Stimulated activated CD4-positive, alpha-beta T cell treated with anti-CD3 and anti-CD28 coated beads, Interleukin-4, amount 100 ng/mL, for 24 hours (primary cell): Measurements from ENCODE around the gene DUS1L.

ENCODE experiments used
- DNase-seq: peaks from one replicate; pipeline ENCODE4 v3.0.0-alpha.2; 2020

DUS1L gene

GRCh38 chr17:82076018-82076784, 10.6 kb upstream of the DUS1L start:
- DNase-seq = no peak

GRCh38 chr17:82073446-82073845, 7.8 kb upstream of the DUS1L start:
- no peak for DNase-seq

DNA sequence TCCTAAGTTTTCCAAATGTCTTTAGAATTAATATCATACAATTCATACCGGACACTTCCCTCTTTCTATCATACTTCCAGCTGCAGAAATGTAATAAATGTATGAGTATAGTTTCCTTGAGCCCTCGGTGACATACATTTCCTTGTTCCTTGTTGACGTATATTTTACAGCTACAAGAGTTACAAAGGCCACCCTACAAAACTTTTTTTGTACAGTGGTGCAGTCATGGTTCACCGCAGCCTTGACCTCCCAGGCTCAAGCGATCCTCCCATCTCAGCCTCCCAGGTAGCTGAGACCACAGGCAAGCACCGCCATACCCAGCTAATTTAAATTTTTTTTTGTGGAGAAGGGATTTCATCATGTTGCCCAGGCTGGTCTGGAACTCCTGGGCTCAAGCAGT, 7.2 kb upstream of the DUS1L start:
- DNase-seq = no peak

DNA sequence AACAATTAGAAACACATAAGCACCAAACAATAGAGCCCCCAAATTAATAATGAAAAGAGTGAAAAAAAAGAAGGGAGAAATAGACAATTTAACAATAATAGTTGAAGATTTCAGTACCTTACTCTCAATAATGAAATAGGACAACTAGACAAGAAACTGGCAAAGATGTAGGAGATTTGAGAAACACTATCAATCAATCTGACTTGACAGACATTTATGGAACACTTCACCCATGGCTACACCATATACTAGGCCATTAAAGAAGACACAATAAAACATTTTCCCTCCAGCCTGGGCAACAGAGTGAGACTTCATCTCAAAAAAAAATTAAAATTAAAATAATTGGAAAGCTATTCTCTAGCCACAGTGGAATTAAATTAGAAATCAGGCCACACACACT, 5.0 kb upstream of the DUS1L start:
- no peak for DNase-seq

DNA sequence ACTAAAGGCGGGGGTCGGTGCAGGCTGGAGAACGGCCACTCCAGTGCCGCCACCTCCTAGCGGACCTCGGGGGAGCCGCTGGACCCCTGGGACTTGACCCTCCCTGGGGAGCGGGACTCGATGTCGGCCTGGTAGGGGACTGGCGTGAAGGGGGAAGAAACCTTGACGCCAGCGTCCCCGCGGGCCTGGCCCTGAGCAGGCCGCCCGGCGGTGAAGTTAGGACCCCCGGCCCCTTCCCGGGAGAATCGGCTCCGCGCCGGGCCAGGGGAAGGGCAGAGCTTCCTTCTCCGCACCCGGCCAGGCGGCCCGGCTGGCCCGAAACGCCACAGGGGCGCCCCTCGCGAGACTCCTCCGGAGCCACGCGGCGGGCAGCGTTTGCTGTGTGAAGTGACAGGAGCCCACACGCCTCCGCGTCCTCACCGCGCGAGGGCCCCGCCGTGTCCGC, 389 bp downstream of the DUS1L start:
- DNase-seq = no peak

DNA sequence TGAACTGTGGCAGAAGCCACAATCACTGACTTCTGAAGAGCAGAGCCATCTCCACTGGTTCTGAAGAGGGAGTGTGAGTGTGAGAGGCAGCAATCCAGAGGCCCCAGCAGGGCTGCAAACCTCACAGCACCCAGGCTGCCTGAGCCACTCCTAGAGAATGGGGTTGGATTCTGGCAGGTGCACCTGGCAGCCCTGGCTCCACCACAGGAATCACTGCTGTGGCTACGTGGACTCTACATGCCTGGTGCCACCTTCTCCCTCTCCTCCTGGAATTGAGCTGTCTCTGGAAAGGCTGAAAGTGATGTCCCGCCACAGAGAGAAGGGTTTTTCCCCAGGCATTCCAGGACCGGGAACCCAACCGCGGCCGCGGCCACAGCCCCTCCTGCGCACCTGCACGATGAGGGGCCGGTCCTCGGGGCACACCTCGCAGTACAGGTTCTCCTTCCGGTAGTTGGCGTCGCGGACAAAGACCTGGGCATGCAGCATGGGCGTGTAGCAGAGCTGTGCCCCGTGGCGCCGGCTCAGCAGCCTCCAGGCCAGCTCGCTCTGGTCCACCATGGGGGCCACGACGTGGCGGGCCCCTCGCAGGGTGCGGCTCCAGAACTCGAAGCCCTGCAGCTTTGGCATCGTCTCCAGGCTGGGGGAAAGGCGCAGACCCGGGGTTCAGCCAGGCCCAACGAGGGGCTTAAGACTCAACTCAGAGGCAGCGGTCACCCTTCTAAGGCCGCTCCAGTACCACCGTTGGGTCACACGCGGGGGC, 991 bp downstream of the DUS1L start:
- DNase-seq = no peak

- no peak for DNase-seq
Measured at GRCh38 chr17:82063424-82064415, 1.9 kb downstream of the DUS1L start.

DNA sequence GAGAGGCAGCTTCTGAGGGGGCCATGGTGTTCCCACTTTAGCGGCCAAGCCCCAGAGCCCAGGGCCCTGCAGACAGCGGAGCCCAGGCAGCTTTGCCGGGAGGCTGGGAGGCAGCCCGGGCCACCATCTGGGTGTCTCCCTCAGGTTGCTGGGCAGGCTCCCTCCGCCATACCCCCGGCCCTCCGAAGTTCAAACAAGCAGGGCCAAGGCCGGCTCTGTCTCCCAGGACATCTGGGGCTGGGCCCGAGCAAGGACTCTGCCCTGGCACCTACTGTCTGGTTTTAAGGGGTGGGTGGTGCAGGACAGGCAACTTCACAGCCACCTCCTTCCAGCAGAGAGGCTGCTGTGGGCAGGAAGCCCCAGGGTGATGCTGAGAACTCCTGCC, 2.6 kb downstream of the DUS1L start:
- DNase-seq = no peak

GRCh38 chr17:82062076-82062983, 3.3 kb downstream of the DUS1L start:
- DNase-seq = no peak

DNA sequence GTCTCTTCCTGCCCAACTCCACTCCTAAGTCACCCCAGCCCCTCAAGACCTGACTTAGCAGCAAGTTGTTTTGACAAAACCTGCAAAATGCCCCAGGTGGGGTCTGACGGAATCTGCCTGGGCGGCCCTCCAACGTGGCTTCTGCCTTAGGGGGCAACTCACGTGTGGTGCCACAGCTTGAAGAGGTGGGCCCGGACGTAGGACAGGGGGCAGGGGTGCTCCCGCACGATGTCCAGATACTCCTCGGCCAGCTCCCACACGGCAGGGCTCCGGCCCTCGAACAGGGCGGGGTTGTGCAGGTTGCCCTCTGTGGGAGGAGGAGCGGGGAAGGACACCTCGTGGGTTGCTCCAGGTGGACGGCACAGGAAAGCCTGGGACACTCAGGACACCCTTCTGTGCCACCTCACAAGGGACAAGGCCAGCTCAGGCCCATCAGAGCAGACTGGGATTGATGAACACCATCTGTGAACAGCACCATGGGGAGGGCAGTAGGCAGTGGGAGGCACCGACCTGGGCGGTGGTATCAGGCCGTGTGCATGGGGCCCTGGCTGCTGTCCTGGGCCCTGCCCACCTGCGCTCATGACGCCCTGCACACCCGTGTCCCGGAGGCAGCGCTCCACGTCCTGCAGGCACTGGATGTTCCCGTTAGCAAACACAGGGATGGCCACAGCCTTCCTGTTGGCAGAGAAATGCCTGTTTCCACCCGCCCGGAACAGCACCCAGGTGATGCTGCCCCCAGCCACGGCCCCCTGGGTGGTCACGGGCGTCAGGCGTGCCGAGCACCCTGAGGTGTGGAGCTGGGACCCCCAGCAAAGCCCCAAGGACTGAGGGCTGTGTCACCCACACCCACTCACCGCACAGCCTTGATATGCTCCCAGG, 4.3 kb downstream of the DUS1L start:
- DNase-seq = no peak

DNA sequence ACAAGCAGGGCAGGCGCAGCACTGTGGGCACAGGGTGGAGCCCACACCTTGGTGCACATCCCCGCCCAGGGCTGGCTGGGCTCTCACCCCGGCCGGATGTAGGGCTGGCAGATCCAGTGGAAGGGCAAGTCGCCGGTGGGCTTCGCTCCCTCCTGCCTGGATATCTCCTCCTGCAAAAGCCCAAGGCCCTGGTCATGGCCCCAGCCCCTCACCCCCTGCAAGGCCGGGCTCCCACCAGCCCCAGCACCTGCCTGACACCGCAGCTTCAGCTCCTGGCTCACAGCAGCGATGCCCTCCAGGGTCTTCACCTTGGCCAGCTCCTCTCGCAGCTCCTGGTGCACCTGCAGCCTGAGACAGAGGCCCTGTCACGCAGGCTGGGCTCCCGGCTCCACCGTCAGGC, 5.0 kb downstream of the DUS1L start:
- no peak for DNase-seq

- DNase-seq = no peak
Measured at GRCh38 chr17:82060001-82060380, 5.6 kb downstream of the DUS1L start.

- DNase-seq = no peak
Measured at GRCh38 chr17:82059272-82060000, 6.2 kb downstream of the DUS1L start.

DNA sequence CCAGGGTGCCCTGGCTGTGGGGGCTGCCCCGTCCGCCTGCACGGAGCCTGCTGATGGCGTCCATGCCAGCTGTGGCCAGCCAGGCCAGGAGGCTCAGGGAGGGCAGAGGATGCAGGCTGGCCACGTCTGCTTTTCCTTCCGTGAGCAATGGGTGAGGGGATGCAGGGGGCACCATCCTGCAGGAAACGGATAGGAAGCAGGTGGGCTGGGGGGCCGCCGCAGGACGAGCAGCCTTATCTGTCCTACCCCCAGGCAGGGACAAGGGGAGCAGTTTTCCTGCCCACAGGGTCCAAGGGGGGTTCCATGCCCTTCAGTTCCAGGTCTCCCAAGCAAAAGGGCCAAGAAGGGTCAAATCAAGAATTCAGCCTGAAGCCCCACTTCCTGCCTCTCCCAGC, 6.8 kb downstream of the DUS1L start:
- DNase-seq = no peak

- DNase-seq = no peak
Measured at GRCh38 chr17:82058230-82058854, 7.3 kb downstream of the DUS1L start.

DNA sequence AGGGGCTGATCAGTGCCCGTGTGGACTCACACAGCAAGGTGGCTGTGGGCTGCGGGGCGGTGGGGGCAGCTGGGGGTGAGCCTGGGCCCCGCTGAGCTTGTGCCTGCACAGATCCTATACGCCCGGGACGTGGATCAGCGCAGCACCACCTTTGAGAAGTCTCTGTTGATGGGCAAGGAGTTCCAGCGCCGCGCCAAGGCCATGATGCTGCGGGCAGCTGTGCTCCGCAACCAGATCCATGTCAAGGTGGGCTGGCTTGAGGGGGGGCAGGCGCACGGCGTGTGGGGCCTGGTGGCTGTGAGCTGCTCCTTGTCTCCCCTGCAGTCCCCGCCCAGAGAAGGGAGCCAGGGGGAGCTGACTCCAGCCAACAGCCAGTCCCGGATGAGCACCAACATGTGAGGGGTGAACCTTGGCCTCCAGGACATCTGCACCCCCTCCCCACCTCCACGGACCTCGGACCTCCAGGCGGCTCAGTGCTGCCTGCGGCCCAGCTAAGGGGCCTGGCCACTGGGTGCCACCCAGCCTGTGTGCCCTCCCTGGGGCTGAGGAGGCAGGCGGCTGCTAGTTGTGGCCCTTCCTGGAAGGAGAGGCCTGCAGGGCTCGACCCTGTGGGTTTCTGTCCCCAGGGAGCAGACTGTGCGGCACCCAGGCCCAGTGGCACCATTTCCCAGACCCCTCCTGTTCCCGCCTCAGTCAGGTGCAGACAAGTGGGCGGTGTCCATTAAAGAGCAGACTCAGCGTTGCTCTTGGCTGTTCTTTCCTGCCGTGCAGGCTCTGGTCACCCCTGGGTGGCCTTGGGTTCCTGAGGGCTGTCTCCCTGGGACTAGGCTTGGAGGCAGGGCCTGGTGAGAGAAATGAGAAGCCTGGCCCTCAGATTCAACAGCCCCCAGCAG, 8.6 kb downstream of the DUS1L start:
- no peak for DNase-seq

DNA sequence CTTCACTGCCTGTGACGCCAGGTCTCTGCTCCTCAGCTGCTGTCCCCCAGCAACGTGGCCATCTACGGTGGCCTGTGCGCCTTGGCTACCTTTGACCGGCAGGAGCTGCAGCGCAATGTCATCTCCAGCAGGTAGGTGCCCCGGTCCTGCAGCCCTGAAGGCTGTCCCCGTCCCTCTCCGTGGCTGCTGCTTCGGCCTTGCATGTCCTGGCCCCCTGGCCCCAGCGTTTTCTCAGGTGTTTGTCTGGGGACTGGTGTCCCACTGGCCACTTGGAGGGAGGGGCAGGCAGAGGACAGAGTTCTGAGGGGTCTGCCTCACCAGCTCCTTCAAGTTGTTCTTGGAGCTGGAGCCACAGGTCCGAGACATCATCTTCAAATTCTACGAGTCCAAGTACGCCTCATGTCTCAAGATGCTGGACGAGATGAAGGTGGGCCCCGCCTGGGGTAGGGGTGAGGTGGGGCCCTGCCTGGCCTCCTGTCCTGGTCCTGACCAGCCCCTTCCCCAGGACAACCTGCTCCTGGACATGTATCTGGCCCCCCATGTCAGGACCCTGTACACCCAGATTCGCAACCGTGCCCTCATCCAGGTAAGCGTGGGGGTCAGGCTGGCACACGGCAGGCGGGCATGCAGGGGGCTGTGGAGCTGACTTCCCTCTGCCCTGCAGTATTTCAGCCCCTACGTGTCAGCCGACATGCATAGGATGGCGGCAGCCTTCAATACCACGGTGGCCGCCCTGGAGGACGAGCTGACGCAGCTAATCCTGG, 9.5 kb downstream of the DUS1L start:
- DNase-seq = no peak
